ENCODE results near the gene ARMH4. TPM values are rescaled to one million over a fixed set of nuclear protein-coding genes. Genes with fewer than 3 reads are reported as not detected.

ARMH4 gene
- total RNA-seq, 4 donors from 2014 or later, result 4.6 to 11.8 (median 6.8) TPM

DNA sequence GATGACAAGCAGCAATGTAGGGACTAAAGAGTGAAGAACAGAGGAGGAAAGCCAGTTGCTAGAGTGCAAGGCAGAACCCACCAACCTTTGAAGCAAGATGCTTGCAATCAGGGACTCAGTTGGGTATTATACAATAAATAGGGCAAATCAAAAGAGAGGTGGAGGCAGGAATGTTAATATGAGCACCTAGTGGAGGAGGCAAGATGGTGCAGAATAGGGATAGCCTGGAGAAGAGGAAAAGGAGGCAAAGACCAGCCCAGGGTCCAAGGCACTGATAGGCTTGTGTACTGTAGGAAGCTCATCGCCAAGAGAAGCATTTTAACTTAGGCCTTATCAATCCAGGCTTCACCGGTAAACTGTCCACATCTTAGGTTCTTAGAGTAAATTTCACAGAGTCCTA, 137.2 kb downstream of the ARMH4 start:
- ATAC-seq, result no peak
- Histone ChIP-seq H3K4me1 (no peaks in the 10 kb centered on the region), H3K27me3 (no peaks in the 10 kb centered on the region), H3K36me3 (no peaks in the 10 kb centered on the region), H3K9me3 (no peaks in the 10 kb centered on the region), H3K4me3 (no peak overlapping the region), H3K27ac (no peak overlapping the region)
- no peak for TF ChIP-seq EP300 (IDR thresholded peaks at IDR 0.05)
- TF ChIP-seq POLR2AphosphoS5 (IDR thresholded peaks at IDR 0.05), result no peak
- TF ChIP-seq POLR2A (IDR thresholded peaks at IDR 0.05), result no peak
- TF ChIP-seq, protein P1, sequence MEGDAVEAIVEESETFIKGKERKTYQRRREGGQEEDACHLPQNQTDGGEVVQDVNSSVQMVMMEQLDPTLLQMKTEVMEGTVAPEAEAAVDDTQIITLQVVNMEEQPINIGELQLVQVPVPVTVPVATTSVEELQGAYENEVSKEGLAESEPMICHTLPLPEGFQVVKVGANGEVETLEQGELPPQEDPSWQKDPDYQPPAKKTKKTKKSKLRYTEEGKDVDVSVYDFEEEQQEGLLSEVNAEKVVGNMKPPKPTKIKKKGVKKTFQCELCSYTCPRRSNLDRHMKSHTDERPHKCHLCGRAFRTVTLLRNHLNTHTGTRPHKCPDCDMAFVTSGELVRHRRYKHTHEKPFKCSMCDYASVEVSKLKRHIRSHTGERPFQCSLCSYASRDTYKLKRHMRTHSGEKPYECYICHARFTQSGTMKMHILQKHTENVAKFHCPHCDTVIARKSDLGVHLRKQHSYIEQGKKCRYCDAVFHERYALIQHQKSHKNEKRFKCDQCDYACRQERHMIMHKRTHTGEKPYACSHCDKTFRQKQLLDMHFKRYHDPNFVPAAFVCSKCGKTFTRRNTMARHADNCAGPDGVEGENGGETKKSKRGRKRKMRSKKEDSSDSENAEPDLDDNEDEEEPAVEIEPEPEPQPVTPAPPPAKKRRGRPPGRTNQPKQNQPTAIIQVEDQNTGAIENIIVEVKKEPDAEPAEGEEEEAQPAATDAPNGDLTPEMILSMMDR (IDR thresholded peaks at IDR 0.05), result no peak
- WGBS, 2 donors (ENCODE audit: low coverage in 1 of 2), result 77 to 86% methylated on average over 2 of the region's 2 CpGs

- 97% methylated on average over 2 of the region's 2 CpGs for WGBS, 2 donors (ENCODE audit: low coverage in 1 of 2)
- no peak for ATAC-seq
- Histone ChIP-seq H3K36me3 (peaks cover 0 to 7% of the 10 kb centered on the region in 2 donors), H3K27me3 (no peaks in the 10 kb centered on the region), H3K4me1 (no peaks in the 10 kb centered on the region), H3K27ac (no peak overlapping the region), H3K4me3 (no peak overlapping the region), H3K9me3 (no peaks in the 10 kb centered on the region)
- TF ChIP-seq POLR2A (IDR thresholded peaks at IDR 0.05) (no peak), POLR2AphosphoS5 (IDR thresholded peaks at IDR 0.05) (no peak), EP300 (IDR thresholded peaks at IDR 0.05) (no peak)
- TF ChIP-seq, protein P1 (IDR thresholded peaks at IDR 0.05), result no peak
Observed at GRCh38 chr14:58002618-58003017, 149.4 kb downstream of the ARMH4 start.

DNA sequence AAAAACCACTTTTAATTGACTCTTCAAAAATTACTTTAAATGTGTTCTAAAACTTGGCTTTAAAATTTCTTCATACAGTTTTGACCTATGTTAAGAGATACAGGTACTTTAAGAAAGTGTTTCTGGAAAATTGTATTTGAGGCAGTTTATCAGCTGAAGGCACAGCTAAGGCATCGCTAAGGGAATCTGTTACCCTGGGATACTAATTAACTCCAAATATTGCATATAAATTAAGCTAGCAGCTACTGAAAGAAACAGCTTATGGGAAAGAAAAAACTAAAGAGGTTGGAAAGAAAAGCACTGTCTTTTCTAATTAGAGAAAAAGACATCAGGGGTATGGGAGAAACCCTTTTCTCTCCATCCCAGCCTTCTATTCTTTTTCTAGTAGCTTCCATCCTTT, 152.0 kb downstream of the ARMH4 start:
- H3K36me3 ChIP-seq, result peaks cover 0 to 7% of the 10 kb centered on the region in 2 donors
- no peaks in the 10 kb centered on the region for H3K9me3 ChIP-seq
- H3K27ac ChIP-seq, result no peak overlapping the region
- H3K4me3 ChIP-seq, result no peak overlapping the region
- no peak for TF ChIP-seq POLR2A (IDR thresholded peaks at IDR 0.05)
- TF ChIP-seq EP300 (IDR thresholded peaks at IDR 0.05), result no peak
- TF ChIP-seq, protein P1 (IDR thresholded peaks at IDR 0.05), result no peak
- no peak for TF ChIP-seq POLR2AphosphoS5 (IDR thresholded peaks at IDR 0.05)
- WGBS, 2 donors (ENCODE audit: low coverage in 1 of 2), result 83 to 100% methylated on average over 1 of the region's 1 CpG
- no peak for ATAC-seq
- no peaks in the 10 kb centered on the region for H3K27me3 ChIP-seq
- no peaks in the 10 kb centered on the region for H3K4me1 ChIP-seq

GRCh38 chr14:57999471-57999870, 152.5 kb downstream of the ARMH4 start:
- Histone ChIP-seq H3K9me3 (no peaks in the 10 kb centered on the region), H3K36me3 (peaks cover 0 to 3% of the 10 kb centered on the region in 2 donors), H3K27ac (no peak overlapping the region), H3K4me1 (no peaks in the 10 kb centered on the region), H3K27me3 (no peaks in the 10 kb centered on the region), H3K4me3 (no peak overlapping the region)
- WGBS, 2 donors (ENCODE audit: low coverage in 1 of 2), result 62 to 71% methylated on average over 2 of the region's 2 CpGs
- ATAC-seq, result no peak
- TF ChIP-seq EP300 (IDR thresholded peaks at IDR 0.05), result no peak
- TF ChIP-seq POLR2A (IDR thresholded peaks at IDR 0.05), result no peak
- no peak for TF ChIP-seq POLR2AphosphoS5 (IDR thresholded peaks at IDR 0.05)
- TF ChIP-seq, protein P1 (IDR thresholded peaks at IDR 0.05), result no peak

DNA sequence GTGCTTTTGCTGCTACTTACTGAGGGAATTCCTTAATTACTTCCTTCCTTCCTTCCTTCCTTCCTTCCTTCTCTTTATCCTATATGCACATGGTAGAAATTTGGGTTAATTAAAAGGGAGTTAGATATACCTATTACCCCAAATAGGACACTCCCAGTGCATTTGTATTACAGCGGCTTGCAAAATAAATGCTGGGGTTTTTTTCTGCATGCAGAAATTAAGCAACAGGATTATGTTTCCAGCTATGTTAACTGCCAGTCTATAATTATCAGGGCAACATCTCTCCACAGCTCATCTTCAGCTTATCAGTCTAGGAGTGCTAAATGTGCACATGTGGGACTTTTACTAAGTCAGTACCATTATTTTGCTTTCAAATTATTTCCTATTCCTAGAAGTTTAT, 153.2 kb downstream of the ARMH4 start:
- Histone ChIP-seq H3K27ac (no peak overlapping the region), H3K9me3 (no peaks in the 10 kb centered on the region), H3K4me3 (no peak overlapping the region), H3K27me3 (no peaks in the 10 kb centered on the region), H3K4me1 (no peaks in the 10 kb centered on the region), H3K36me3 (no peaks in the 10 kb centered on the region)
- ATAC-seq, result no peak
- WGBS, 2 donors (ENCODE audit: low coverage in 1 of 2), result 79 to 100% methylated on average over 1 of the region's 1 CpG
- TF ChIP-seq EP300 (IDR thresholded peaks at IDR 0.05) (no peak), POLR2A (IDR thresholded peaks at IDR 0.05) (no peak), POLR2AphosphoS5 (IDR thresholded peaks at IDR 0.05) (no peak)
- TF ChIP-seq, protein P1 (IDR thresholded peaks at IDR 0.05), result no peak

Data from gastroesophageal sphincter (tissue), 4 donors.